HG03139 (cell line): ENCODE measurements around the gene CHAD.
"Not testable (repeated sequence)": the region's sequence is repeated elsewhere in the genome, so short reads cannot be mapped to it uniquely, and the experiment has no call there.

Source experiments
- ATAC-seq: cut with Tn5 transposase; IDR thresholded peaks from one replicate; pipeline ENCODE4 v1.9.1; 2021; ENCODE audit not compliant: unreplicated experiment

The CHAD gene

DNA sequence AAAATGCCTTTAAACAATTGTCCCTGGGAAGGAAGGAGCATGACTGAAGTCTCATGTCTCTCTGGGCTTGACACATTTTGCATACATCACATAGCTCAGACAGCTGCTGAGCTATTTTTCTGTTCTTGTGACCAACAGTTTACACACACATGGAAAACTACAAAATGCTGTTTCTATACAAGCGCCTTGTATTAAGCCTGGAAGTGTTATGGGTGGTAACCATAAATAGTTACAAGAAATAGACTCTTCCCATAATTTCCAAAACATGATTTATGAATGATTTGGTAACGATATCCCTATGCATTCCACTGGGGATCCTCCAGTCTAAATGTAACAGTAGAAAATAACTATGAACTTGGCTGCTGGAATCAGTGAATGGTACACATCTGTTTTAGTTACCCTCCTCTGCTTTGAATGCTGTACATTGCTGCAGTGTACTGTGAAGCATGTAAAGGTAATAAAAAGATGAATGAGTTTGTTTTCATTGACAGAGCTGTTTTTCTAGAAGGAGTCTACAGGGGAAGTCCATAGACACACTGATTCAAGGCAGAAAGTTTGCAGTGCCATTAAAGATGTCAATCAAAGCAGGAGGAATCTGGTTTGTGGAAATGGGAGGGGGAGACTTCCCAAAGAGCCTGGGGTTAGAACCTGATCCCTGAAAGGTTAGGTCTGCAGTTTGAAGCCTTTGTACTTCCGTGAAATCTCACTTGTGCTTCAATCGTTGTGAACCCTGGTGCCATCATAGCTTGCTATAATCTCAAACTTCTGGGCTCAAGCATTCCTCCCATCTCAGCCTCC is 37.7 kb downstream of the CHAD start:
- ATAC-seq, result no peak

DNA sequence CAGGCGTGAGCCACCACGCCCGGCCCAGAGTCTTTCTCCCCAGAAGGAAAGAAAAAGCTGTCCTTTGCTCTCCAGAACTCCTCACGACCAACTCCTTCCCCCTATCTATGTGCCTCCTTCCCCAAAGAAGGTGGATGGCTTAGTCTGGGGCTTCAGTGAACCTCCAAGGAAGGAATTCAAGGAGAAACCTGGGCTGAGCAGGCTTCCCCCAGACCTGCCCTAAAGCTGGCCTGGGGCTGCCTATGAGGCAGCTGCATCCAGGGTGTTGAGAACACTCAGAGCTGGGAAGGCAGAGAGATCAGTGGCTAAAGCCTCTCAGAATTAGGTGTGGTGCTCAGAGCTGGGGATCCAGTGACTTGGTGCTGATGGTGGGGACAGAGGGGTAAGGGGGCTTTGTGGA is 38.9 kb downstream of the CHAD start:
- ATAC-seq, result no peak

DNA sequence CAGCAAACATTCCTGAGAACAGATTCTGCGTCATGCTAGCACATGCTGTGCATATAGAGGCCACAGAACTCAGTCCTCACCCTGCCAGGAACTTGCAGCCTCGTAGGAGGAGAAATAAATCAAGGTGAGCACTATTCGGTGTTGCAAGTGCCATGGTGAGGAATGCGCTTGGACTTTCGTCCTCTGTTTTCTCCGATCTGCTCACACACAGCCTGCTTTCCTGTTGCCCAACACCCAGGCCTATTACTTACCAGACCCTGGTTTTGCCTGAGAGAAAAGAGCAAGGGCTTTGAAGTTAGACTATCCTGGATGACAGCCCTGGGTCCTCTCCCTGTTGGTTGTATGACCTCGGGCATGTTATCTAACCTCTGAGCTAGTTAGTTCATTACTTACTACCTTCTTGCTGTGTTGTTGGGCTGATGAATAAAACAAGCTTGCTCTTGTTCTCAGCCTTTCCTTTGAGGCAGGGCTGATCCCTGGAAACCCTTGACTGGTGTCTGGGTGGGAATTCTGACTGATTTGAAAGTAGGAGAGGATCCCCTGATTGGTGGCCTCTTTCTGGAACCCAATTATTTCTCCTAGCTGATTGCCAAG is 39.8 kb downstream of the CHAD start:
- ATAC-seq, result no peak

DNA sequence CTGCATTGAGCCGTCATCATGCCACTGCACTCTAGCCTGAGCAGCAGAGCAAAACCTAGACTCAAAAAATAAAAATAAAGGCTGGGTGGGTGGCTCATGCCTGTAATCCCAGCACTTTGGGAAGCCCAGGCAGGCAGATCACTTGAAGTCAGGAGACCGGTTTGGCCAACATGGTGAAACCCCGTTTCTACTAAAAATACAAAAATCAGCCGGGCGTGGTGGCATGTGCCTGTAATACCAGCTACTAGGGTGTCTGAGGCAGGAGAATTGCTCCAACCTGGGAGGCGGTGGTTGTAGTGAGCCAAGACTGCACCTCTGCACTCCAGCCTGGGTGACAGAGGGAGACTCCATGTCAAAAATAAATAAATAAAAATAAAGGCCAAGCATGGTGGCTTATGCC is 40.6 kb downstream of the CHAD start:
- ATAC-seq, result not testable (repeated sequence)

DNA sequence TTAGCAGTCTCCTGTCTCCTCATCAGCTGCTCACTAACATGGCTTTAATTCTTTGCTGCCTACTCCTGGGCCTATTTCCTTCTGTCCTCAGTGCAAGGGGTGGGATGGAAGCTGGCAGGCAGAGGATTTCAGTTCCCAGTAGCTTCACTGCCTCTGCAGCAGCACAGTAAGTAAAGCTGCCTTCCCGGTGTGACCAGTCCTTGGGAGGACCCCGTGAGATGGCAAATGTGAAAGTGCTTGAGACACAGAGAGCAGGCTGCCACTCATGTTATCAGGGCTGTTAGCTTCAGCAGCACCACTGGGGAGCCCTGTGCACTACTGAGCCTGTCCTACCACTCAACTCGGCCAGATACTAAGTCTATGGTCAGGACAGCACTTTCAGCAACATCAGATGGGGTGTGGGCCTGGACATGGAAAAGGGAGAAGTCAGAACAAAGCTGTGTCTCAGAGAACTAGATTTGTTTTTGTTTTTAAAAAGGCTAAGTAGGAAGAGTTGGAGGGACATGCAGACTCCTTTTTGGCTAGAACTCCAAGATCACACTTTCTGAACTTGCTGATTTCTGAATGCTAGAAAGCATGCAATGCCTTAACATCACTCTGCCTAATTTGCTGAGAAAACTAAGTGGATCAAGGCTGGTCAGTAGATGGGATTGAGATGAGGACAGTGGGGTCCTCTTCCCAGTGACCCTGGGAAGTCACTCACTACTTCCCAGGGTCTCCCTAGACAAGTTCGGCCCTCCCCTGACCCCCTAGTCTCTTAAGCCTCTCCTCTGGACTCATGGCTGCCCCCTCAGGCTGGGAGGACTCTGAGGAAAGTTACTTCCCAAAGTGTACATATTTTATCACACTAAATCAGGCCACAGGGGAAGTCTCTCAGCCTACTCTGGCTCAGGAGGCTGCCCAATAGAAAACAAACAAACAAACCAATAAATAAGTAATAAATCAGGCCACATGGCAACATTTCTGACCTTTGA is 41.6 kb downstream of the CHAD start:
- ATAC-seq, result no peak

DNA sequence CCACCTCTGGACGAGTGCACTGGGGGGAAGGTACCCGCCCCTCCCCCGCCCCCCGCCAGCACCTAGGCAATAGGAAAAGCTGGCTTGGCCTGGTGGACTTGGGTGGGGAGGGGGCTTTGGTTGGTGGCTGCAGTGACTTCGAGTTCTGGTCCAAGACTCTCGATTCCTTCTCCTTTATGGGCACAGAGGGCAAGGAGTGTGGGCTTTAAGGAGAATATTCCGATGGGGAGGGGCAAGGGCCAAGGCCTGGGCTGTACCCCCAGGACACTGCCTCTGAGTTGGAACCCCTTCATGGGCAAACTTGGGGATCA is 42.3 kb downstream of the CHAD start:
- ATAC-seq, result no peak

DNA sequence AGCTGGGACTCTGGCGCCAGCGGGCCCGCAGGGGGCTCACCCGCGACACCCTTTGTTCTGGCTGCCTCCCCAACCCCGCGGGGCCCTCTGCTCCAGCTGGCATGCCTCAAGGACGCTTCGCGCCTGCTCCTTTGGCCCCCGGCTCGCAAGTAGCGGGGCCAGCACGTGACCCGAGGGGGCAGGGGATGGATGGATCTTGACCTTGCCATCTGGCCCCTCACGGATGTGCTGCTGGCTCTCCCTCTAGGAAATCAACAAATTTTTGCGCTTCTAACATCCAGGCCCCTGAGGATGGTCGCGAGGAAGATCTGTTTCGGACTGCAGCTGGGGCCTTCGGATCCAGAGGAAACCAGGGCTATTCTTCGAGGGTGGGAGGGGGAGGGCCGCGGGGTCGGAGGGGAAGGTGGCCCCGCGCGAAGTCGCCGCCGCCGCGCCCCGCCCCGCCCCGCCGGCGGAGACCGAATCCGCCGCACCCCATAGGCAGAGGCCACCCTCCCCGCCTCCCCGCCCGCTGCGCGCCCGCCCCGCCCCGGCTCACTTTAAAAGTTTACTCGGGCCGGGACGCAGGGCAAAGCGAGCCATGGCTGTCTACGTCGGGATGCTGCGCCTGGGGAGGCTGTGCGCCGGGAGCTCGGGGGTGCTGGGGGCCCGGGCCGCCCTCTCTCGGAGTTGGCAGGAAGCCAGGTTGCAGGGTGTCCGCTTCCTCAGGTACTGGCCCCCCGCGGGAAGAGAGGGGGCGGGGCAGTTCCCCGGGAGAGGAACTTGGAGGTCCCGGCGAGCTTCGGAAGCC is 42.8 kb downstream of the CHAD start, which contains the start of gene ACSF2:
ACSF2 (plus strand) TSS at position 537 of the 790 bp plus-strand sequence; CDS start at position 581, 44 bp downstream.
- peak; percentile 60 for ATAC-seq

DNA sequence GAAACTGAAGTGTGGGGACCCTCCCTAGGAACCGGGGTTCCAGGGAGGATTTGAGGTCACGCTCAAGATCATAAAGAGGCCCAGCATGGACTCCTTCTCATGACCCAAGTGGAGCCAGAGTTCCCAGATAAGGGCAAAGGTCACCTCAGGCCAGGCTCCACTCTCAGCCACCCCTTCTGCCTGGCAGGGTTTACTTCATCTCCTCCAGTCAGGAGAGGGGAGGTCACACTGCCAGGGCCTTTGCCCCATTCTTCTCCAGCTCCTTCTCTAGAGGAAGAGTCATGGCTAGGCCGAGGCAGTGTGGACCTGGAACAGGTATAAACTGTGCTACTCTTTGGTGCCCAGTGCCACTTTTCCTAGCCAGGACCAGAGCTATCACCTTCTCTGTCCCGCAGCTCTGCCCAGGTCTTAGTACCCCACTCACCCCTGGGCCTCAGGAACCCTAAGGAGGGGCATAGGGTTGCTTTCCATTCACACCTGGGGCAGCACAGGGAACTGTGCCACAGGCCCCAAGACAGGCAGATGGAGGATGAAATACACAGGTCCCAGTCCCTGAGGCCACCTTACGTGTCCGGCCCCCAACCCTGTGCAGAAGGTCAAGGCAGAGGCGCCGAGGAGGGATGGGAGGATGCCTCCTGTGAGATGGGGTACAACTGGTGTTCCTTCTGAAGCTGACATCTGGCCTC is 43.5 kb downstream of the CHAD start:
- no peak for ATAC-seq

DNA sequence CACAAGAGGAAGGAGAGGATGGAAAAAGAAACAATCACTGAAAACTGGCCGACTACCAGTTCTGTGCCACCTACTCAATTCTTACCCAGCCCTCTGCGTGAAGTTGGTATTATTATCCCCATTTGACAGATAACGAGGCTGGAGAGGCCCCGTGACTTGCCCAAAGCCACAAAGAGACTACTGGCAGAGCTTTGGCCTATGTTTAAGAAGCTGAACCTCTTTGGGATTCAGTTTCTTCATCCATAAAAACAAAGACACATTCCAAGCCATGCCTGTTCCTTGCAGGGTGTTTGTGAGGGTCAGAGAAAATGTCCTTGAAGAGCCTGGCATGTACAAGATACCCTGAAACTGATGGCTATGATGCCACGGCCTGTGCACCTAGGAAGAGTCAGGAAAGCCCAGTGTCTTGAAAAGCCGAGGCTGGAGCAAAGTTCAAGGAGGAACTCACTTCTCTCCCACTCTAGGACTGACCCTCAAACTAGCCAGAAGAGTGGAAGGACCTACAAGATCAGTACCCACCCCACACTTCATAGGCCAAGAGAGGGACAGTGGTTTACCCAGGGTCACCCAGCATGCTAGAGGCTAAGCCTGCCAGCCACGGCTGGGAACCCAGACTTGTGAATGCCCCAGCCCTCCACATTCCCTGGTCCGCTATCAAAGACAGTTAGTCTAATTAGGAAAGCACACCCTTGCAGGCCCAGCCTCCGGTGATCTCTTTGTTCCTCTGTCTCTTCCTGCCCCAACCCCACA is 44.3 kb downstream of the CHAD start:
- ATAC-seq, result no peak

DNA sequence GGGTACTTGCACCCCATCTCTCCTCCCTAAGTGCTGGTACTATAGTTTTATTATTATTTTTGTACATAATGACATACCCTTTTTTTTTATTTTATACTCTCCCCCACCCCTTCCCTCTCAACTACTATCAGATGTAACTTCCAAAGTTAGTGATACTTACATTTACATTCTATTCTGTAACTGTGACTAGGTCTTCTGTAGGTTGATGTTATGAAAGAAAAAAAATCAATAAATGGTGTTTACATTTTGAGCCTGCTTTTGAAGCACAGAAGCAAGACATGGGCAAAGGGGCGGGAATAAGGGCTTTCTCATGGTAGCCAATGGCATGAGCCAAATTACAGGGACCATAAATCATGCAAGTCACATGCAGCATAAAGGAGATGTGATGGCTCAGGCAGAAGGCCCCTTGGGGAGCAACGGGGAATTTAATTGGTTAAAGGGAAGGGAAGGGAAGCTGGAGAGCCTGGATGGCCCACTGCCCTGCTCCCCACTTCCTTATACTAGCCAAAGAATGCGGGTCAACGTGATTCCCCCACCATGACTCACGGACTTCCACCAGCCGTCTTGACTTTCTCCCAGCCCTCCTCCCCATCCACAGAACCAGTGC is 45.0 kb downstream of the CHAD start:
- ATAC-seq, result no peak

DNA sequence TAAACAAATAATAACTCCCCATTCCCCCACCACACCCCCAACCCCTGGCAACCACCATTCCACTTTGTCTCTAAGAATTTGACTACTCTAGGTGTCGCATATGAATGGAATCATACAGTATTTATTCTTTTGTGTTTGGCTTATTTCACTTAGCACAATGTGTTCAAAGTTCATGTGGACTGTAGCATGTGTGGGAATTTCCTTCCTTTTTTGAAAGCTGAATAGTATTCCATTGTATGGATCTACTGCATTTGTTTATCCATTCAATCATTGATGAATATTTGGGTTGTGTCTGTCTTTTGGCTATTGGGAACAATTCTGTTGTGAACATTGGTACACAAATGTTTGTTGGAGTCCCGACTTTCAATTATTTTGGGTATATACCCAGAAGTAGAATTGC is 45.9 kb downstream of the CHAD start:
- ATAC-seq, result no peak

DNA sequence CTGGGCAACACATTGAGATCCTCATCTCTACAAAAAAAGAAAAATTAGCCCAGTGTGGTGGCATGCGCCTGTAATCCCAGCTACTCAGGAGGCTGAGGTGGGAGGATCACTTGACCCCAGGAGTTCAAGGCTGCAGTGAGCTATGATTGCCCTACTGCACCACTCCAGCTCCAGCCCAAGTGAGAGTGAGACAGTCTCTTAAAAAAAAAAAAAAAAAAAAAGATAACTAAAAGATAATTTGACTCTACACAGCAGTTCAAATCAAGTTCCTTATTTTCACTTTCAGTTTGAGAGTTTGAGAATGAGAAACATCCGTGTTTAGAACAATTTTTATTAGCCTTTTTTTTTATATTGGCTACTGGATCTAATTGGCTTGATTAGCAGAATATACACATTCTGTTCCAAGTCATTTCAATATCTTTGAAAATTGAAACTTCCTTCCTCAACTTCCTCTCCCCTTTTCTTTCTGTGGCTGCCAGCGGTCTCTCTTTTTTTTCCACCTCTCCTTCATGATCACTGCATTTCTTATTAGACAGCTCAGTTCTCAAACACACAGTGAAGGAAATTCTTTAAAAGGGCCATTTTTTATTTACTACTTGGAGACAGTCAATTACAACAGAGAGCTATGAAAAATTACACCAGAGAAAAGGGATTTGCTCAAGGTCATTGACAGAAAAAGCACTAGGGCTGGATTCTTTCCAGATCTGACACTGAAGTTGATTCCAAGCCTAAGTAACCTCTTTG is 47.2 kb downstream of the CHAD start:
- no peak for ATAC-seq

DNA sequence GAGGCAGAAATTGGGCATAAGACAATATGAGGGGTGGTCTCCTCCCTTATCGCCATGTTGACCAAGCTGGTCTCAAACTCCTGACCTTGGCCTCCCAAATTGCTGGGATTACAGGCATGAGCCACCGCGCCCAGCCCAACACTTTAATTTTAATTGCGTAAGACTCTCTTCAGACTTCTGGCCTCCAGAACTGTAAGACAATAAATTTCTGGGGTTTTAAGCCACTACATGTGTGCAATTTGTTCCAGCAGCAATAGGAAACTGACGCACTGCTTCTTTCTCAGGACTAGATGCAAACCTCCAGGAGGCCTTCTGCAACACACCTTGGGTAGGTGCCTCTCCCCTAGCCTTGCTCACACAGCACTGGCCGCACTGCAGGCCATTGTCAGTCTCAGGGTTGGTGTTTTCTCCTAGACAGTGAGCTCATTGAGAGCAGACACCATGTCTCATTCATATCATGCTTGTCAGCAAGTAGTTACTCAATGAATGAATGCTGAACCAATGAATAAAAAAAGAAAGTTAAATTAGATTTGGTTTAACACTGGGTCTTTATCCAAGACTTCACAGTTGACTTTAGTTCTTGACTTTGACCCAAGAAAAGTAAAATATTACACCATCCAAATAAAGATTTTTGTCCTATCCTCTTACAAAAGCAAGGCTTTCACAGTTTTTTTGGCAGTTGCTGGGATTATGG is 48.1 kb downstream of the CHAD start:
- ATAC-seq, result no peak

DNA sequence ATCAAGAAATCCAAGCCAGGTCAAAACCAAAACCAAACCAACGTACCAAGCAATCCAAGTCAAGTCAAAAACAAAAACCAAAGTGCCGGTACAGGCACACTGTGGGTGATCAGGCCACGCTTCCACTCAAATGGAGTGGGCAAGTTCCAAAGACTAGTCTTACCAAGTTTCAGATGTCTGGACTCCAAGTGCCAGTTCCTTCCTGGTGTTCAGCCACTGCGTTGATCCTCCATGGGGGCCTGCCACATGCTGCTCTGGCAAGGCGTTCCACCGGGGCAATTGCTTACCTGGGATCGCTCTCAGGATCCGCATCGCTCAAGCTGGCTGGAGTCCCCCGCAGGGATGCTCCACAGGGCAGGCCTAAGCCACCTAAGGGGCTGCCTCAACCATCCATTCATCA is 49.1 kb downstream of the CHAD start:
- not testable (repeated sequence) for ATAC-seq

DNA sequence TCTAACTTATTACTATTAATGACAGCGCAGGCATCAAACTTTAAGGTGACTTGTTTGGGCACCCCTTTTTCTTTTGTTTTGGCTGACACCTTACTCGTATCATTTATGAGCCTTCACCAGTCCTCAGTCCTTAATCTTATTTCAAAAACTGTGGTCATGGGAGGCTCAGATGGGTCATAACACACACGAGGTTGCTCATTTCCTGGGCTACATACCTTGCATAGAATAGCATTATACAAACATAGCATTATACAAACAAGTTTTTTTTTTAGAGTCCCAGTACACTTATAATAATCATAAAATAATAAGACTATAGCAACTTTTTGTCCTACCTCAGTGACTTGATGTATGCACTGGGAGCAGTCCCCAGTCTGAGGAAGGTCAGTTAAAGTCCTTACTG is 53.9 kb downstream of the CHAD start:
- ATAC-seq, result no peak
